Smooth muscle cell of the brain vasculature (primary cell): Measurements from ENCODE around the gene IFIT1B.
A peak's percentile ranks its signal among the peaks of the same experiment; 100 is the strongest.
"Not testable (repeated sequence)": the region's sequence is repeated elsewhere in the genome, so short reads cannot be mapped to it uniquely, and the experiment has no call there.

Experiments
- DNase-seq: peaks from one replicate; pipeline ENCODE4 v3.0.0-alpha.2; 2012; ENCODE audit warnings: low read depth, low spot score

Gene IFIT1B

GRCh38 chr10:89377705-89378637 is at the start of gene IFIT1B:
Gene IFIT1B (plus strand): TSS chr10:89378056. CDS start chr10:89378136, 80 bp downstream.
- DNase-seq = no peak

- no peak for DNase-seq
Observed at GRCh38 chr10:89329151-89329550, 48.7 kb upstream of the IFIT1B start.

GRCh38 chr10:89330014-89330413 is 47.8 kb upstream of the IFIT1B start:
- DNase-seq = not testable (repeated sequence)

- DNase-seq = no peak
Observed at GRCh38 chr10:89330537-89331212, 47.2 kb upstream of the IFIT1B start.

- DNase-seq = not testable (repeated sequence)
Observed at GRCh38 chr10:89331487-89332122, 46.3 kb upstream of the IFIT1B start.

- DNase-seq = peak; percentile 58
Observed at GRCh38 chr10:89332123-89332633, 45.7 kb upstream of the IFIT1B start.

GRCh38 chr10:89335226-89335625 is 42.6 kb upstream of the IFIT1B start:
- no peak for DNase-seq

- no peak for DNase-seq
Observed at GRCh38 chr10:89336241-89336640, 41.6 kb upstream of the IFIT1B start.

GRCh38 chr10:89337484-89337883 is 40.4 kb upstream of the IFIT1B start:
- no peak for DNase-seq

- no peak for DNase-seq
Observed at GRCh38 chr10:89338713-89339112, 39.1 kb upstream of the IFIT1B start.

- no peak for DNase-seq
Observed at GRCh38 chr10:89339875-89340274, 38.0 kb upstream of the IFIT1B start.

- no peak for DNase-seq
Observed at GRCh38 chr10:89341649-89342048, 36.2 kb upstream of the IFIT1B start.

GRCh38 chr10:89342206-89342958 is 35.5 kb upstream of the IFIT1B start:
- peak; percentile 74 for DNase-seq

- no peak for DNase-seq
Observed at GRCh38 chr10:89343089-89343767, 34.6 kb upstream of the IFIT1B start.

- DNase-seq = no peak
Observed at GRCh38 chr10:89344156-89344555, 33.7 kb upstream of the IFIT1B start.

- DNase-seq = no peak
Observed at GRCh38 chr10:89345367-89346000, 32.4 kb upstream of the IFIT1B start.

- no peak for DNase-seq
Observed at GRCh38 chr10:89346405-89347254, 31.2 kb upstream of the IFIT1B start.

- DNase-seq = no peak
Observed at GRCh38 chr10:89347701-89348457, 30.0 kb upstream of the IFIT1B start.

GRCh38 chr10:89348481-89348880 is 29.4 kb upstream of the IFIT1B start:
- no peak for DNase-seq
